ENCODE results near the gene SSH3. TPM values are rescaled to one million over a fixed set of nuclear protein-coding genes. Genes with fewer than 3 reads are reported as not detected.
"Not testable (repeated sequence)": the region's sequence is repeated elsewhere in the genome, so short reads cannot be mapped to it uniquely, and the experiment has no call there.

Gene SSH3, protein sequence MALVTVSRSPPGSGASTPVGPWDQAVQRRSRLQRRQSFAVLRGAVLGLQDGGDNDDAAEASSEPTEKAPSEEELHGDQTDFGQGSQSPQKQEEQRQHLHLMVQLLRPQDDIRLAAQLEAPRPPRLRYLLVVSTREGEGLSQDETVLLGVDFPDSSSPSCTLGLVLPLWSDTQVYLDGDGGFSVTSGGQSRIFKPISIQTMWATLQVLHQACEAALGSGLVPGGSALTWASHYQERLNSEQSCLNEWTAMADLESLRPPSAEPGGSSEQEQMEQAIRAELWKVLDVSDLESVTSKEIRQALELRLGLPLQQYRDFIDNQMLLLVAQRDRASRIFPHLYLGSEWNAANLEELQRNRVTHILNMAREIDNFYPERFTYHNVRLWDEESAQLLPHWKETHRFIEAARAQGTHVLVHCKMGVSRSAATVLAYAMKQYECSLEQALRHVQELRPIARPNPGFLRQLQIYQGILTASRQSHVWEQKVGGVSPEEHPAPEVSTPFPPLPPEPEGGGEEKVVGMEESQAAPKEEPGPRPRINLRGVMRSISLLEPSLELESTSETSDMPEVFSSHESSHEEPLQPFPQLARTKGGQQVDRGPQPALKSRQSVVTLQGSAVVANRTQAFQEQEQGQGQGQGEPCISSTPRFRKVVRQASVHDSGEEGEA
- 10 to 100 TPM; 19.2 to 32.3 TPM for total RNA-seq

DNA sequence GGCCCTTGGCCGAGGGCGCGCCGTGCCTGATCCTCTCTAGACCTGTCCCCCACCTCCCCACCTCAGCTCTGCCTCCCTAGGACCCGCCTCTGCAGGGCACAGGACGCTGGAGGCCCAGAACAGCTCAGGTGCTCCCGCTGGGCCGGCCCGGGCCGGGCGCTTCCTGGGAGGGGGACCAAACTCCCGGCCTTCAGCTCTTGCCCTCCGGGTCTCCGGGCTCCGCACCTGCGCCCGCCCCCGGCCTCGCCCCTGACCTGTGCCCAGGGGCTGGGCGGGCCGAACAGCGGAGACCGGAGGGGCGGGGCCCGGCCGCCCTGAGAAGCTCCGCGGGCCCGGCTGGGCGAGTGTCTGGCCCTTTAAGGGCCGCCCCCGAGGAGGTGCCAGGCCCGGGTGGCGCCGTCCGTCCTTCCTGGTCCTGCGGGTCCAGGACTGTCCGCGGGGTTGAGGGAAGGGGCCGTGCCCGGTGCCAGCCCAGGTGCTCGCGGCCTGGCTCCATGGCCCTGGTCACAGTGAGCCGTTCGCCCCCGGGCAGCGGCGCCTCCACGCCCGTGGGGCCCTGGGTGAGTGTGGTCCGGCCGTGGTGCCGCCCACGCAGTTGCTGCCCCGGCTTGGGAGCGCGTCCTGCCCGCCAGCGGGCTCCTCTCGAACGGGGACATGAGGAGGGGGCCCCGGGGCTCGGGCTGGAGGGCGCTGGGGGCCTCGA, at the start of gene SSH3:
Gene SSH3, plus strand, starts transcription at position 399 of the 703 bp plus-strand sequence. Its CDS starts 96 bp downstream, at position 495.
- ATAC-seq (peak; percentile 88 to 90), DNase-seq (ENCODE audit: low spot score) (peak; percentile 82)
- Mint-ChIP-seq H3K4me1 (ENCODE audit: low read depth in 2 of 2) (peaks cover 0 to 11% of the 10 kb centered on the region in 2 donors), H3K4me3 (peak within 1 kb of the TSS; percentile 54), H3K27me3 (no peaks in the 10 kb centered on the region), H3K9me3 (no peaks in the 10 kb centered on the region), H3K27ac (peak within 1 kb of the TSS; percentile 43 to 80), H3K36me3 (peaks cover 6% of the 10 kb centered on the region)

DNA sequence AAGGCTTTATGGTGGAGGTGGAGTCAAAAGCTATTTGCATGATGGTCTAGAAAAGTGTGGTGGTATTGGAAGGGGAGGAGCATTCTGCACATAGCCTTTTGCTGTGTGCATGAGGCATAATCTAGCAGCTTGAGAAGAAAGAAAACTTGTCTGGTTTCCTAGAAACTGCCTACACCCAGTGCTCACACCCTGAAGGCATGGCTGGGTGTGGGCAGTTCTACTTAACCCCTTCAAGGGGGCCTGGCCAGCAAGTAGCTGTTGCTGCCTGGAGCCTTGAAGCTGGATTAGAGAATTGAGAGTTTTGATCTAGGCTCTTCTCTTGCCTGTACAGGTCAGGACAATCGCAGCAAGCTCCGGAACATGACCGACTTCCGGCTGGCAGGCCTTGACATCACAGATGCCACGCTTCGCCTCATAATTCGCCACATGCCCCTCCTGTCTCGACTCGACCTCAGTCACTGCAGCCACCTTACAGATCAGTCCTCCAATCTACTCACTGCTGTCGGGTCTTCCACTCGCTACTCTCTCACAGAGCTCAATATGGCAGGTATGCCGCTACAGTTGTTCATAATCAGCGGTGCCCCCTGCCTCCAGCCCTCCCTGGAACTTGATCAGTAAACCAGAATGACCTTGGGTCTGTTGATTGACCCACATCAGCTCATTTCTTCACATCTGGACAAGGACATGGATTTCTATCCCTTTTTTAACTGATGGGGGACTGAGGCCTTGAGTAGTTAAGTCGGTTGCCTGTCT, 49.3 kb upstream of the SSH3 start:
- Mint-ChIP-seq H3K4me1 (ENCODE audit: low read depth in 2 of 2) (peaks cover 52 to 69% of the 10 kb centered on the region in 2 donors), H3K9me3 (no peaks in the 10 kb centered on the region), H3K4me3 (peak overlapping the region; percentile 60), H3K36me3 (peaks cover 37% of the 10 kb centered on the region), H3K27me3 (no peaks in the 10 kb centered on the region), H3K27ac (peak overlapping the region; percentile 75 to 82)
- ATAC-seq (peak; percentile 63 to 69), DNase-seq (ENCODE audit: low spot score) (no peak)

DNA sequence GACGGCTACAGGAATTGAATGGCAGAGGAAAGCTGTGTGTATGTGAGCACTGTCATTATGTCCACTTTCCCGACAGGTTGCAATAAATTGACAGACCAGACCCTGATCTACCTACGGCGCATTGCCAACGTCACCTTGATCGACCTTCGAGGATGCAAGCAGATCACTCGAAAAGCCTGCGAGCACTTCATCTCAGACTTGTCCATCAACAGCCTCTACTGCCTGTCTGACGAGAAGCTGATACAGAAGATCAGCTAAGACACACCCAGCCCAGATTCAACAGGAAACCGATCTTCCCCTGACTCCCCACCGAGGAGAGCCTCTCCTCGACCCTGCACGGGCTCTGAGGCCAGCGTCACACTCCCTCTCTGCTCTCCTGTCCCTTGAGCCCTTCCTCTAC, 48.5 kb upstream of the SSH3 start:
- Mint-ChIP-seq H3K27ac (peak overlapping the region; percentile 75 to 82), H3K4me3 (peak overlapping the region; percentile 60), H3K36me3 (peaks cover 29% of the 10 kb centered on the region), H3K27me3 (no peaks in the 10 kb centered on the region), H3K9me3 (no peaks in the 10 kb centered on the region), H3K4me1 (ENCODE audit: low read depth in 2 of 2) (peaks cover 49 to 67% of the 10 kb centered on the region in 2 donors)
- no peak for ATAC-seq
- DNase-seq (ENCODE audit: low spot score): no peak

DNA sequence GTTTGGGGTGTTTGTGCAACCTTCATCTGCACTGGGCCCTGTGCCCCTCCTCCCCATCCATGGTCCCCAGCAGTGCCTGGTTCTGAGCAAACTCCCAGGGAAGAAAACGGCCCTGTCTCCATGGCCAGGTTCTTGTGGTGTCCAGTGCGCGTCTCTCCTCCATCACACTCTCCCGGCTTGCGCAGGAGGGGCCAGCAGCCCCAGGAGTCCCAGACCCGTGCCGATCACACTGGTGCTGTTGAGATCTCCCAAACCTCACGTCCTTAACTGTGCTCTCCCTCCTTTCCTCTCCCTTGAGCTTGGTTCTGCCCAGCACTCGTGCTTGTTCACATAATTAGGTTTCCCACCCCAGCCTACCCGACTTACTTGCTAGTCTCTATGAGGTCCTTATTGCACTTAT, 48.0 kb upstream of the SSH3 start:
- Mint-ChIP-seq H3K27me3 (no peaks in the 10 kb centered on the region), H3K4me3 (no peak overlapping the region), H3K9me3 (no peaks in the 10 kb centered on the region), H3K4me1 (ENCODE audit: low read depth in 2 of 2) (peaks cover 47 to 66% of the 10 kb centered on the region in 2 donors), H3K36me3 (peaks cover 29% of the 10 kb centered on the region), H3K27ac (peak overlapping the region; percentile 75 to 82)
- DNase-seq (ENCODE audit: low spot score) (no peak), ATAC-seq (no peak)

DNA sequence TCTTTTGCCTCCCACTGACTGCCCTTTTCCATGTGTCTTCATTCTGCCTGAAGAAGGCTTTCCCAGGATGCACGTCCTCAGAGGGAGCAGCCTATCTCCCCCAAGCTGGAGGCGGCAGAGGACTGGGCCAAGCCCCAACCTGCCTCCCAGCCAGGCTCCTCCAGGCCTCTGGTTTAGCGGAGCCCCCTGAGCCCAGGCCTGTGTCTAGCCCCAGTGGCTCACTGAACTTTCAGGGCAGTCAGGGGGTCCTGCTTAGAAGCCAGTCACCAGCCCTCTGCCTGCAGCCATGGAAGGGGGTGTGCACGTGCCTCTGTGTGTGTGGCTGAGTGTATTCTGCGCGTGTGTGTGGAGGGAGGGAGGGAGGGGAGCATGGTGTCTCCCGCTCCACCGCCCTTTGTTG, 47.5 kb upstream of the SSH3 start:
- H3K27me3 Mint-ChIP-seq: no peaks in the 10 kb centered on the region
- H3K4me1 Mint-ChIP-seq (ENCODE audit: low read depth in 2 of 2): peaks cover 42 to 64% of the 10 kb centered on the region in 2 donors
- DNase-seq (ENCODE audit: low spot score) (no peak), ATAC-seq (no peak)
- peak overlapping the region; percentile 31 to 82 for H3K27ac Mint-ChIP-seq
- H3K4me3 Mint-ChIP-seq: no peak overlapping the region
- H3K36me3 Mint-ChIP-seq: peaks cover 29% of the 10 kb centered on the region
- no peaks in the 10 kb centered on the region for H3K9me3 Mint-ChIP-seq

DNA sequence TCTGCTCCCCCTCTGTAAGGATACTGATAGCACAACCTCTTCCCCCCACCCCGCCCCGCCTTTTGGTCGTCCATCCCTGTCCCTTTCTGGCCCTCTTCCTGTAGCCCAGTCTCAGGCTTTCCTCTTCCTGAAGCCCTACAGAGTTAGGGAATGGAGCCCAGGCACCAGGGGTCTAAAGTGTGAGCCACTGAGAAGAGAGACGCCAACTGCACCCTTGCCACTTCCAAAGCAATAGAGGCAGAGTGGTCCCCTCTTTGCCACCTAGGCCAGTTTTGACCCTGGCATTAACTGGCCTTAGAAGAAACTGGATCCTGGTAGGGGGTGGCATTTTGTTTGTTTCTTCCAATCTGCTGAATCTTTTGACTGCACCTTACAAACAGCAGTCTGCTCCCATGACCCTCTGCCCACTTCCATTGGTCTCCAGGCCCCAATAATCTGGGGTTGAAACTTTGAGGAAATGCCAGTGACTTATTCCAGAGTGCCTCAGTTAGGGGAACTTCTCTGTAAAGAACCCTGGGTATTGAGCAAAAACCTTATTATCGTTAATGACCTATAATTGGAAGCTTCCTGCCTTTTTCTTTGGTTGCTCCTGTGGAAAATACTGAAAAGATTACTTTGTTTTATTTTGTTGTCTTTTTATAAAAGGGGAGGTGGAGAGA, 46.7 kb upstream of the SSH3 start:
- Mint-ChIP-seq H3K27me3 (no peaks in the 10 kb centered on the region), H3K36me3 (peaks cover 29% of the 10 kb centered on the region), H3K4me1 (ENCODE audit: low read depth in 2 of 2) (peaks cover 39 to 66% of the 10 kb centered on the region in 2 donors), H3K27ac (peak overlapping the region; percentile 12 to 68), H3K9me3 (no peaks in the 10 kb centered on the region), H3K4me3 (no peak overlapping the region)
- ATAC-seq: no peak
- DNase-seq (ENCODE audit: low spot score): no peak

DNA sequence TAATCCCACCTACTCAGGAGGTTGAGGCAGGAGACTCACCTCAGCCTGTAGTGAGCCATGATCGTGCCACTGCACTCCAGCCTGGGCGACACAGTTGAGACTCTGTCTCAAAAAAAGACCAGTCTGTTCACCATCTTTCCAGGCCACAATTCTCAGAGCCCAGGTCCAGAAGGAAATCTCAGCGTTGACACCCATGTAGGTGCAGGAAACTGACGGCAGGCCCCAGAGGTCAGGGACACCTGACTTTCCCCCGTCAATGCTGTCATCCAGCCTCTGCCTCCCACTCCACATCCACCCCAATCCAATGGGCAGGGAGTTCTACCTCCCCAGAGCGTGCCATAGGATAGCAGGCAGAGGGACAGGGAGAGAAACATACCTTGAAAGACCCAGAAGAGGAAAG, 42.9 kb upstream of the SSH3 start:
- Mint-ChIP-seq H3K4me3 (no peak overlapping the region), H3K36me3 (peaks cover 4% of the 10 kb centered on the region), H3K27me3 (no peaks in the 10 kb centered on the region), H3K27ac (peak overlapping the region in 1 of 2 donors; percentile 58), H3K4me1 (ENCODE audit: low read depth in 2 of 2) (peaks cover 40 to 60% of the 10 kb centered on the region in 2 donors), H3K9me3 (no peaks in the 10 kb centered on the region)
- ATAC-seq (no peak), DNase-seq (ENCODE audit: low spot score) (no peak)

DNA sequence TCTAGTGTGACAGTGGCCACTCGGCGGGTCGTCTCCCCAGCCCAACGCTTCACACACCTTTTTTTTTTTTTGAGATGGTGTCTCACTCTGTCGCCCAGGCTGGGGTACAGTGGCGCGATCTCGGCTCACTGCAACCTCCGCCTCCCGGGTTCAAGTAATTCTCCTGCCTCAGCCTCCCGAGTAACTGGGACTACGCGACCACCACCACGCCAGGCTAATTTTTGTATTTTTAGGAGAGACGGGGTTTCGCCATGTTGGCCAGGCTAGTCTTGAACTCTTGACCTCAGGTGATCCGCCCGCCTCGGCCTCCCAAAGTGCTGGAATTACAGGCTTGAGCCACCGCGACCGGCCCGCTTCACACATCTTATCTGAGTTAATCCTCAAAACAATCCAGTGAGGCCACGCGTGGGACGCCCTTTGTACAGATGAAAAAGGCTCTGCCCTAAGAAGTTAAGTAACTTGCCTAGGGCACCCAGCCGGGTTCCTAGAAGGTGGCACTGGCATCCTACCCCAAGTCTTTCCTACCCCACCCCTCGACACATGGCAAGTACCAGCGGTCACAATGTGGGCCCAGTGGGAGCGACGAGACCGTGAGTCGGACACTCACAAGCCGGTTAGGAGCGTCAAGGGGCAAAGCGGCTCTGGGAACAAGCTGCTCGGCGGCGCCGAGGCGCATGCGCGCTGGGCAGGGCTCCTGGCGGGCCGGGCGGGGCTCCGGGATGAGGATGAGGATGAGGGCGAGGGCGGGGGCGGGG, 42.3 kb upstream of the SSH3 start:
- H3K27me3 Mint-ChIP-seq; H3K9me3 Mint-ChIP-seq; H3K36me3 Mint-ChIP-seq; DNase-seq (ENCODE audit: low spot score); ATAC-seq: not testable (repeated sequence)
- Mint-ChIP-seq H3K4me3 (peak overlapping the region; percentile 52), H3K4me1 (ENCODE audit: low read depth in 2 of 2) (peaks cover 47 to 61% of the 10 kb centered on the region in 2 donors), H3K27ac (peak overlapping the region in 1 of 2 donors; percentile 58)

DNA sequence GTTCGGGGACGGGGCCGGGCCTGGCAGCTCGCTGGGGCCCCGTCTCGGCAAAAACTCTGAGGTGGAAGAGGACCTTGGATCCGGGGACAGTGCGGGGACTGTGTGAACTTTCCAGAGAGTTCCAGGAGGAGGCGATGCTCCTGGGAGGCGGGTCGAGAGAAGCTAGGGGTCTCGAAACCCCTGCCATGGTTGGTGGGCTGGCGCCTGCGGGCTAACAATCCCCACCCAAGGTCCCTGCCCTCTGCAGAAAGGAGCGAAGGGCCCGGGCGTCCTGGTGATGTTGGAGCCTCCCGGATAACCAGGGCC, 41.7 kb upstream of the SSH3 start:
- DNase-seq (ENCODE audit: low spot score) (no peak), ATAC-seq (no peak)
- peak overlapping the region in 1 of 2 donors; percentile 70 for H3K27ac Mint-ChIP-seq
- peak overlapping the region; percentile 47 for H3K4me3 Mint-ChIP-seq
- H3K27me3 Mint-ChIP-seq: no peaks in the 10 kb centered on the region
- H3K36me3 Mint-ChIP-seq: peaks cover 4% of the 10 kb centered on the region
- H3K4me1 Mint-ChIP-seq (ENCODE audit: low read depth in 2 of 2): peaks cover 47 to 60% of the 10 kb centered on the region in 2 donors
- no peaks in the 10 kb centered on the region for H3K9me3 Mint-ChIP-seq

DNA sequence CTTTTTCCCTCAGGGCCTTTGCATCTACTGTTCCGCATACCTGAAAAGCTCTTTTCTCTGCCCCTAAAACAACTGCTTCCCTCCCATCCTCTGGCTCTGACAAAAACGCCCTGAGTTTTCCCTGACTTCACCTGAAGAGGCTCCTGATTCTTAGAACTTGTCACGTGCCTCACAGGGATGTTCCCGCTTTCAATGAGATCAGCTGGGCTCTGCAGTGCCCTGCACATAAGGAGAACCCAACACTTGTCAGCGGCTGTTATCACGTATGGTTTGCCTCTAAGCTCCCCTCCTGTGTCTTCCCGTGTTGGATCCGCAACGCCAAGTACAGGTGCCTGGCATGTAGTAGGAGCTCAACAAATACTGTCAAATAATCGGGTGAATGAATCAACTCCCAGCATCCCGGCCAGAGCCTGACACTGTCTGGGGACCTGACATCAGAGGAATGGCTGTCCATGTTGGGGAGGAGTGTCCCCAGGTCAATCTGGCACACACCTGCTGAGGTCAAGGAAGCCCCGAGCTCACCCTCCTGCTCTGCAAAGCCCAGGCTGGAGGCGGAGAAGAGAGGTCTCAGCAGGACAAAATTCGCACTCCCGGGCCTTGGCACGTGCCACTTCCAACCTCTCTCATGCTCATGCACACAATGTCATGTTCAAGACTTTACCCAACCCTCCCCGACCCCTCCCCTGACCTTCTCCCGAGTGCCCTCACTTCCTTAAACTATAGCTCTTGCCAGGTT, 41.2 kb upstream of the SSH3 start:
- H3K4me1 Mint-ChIP-seq (ENCODE audit: low read depth in 2 of 2): peaks cover 48 to 55% of the 10 kb centered on the region in 2 donors
- peaks cover under 1% of the 10 kb centered on the region for H3K36me3 Mint-ChIP-seq
- ATAC-seq: no peak
- peak overlapping the region; percentile 77 for H3K4me3 Mint-ChIP-seq
- H3K9me3 Mint-ChIP-seq: no peaks in the 10 kb centered on the region
- H3K27ac Mint-ChIP-seq: peak overlapping the region; percentile 69 to 75
- H3K27me3 Mint-ChIP-seq: no peaks in the 10 kb centered on the region
- DNase-seq (ENCODE audit: low spot score): no peak

DNA sequence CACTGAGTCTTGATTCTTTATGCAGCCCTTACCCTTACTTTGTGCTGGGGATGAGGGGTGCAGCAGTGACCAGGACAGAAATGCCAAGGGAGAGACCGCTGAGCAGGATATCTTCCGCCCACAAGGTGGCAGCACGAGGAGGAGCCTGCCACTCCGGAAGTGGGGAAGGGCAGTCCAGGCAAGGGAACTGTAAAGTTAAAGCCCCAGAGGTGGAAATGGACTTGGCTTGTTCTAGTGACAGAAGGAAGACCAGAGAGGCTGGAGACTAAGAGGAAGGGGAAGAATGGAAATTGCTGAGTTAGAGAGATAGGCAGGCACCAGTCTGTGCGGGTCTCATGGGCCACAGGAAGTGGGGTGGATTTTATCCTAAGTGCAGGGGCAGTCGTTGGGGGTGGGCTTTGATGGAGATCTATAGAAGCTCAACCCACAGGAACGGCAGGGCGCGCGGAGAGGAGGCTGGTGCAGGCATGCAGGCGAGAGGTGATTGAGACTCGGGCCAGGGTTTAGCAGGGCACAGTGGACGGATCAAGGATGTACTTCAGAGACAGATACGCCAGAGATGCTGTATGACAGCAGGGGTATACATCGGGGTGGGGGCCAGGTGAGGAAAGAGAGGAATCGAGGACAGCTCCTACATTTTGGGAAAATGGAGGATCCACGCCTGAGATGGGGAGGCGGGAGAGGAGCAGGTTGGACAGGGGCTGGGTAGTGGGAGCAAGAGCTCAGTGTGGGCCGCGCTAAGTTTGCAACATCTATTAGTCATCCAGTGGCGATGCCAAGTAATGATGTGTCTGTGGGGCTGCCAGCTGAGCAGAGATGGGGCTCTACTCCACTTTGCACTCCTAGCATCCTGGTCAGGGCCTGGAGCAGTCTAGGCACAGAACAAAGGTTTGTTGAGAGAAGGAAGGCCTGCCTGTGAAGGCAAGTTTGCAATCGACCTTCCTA, 40.3 kb upstream of the SSH3 start:
- peak overlapping the region; percentile 77 for H3K4me3 Mint-ChIP-seq
- ATAC-seq: peak; percentile 59 to 71
- H3K9me3 Mint-ChIP-seq: no peaks in the 10 kb centered on the region
- peak overlapping the region; percentile 69 to 75 for H3K27ac Mint-ChIP-seq
- H3K36me3 Mint-ChIP-seq: peaks cover 9% of the 10 kb centered on the region
- H3K27me3 Mint-ChIP-seq: no peaks in the 10 kb centered on the region
- H3K4me1 Mint-ChIP-seq (ENCODE audit: low read depth in 2 of 2): peaks cover 57% of the 10 kb centered on the region in 2 donors
- DNase-seq (ENCODE audit: low spot score): peak; percentile 83
